NB4 (cell line): Measurements from ENCODE around the gene UNC5A.

Source experiments
- DNase-seq: peaks from one replicate; pipeline ENCODE4 v3.0.0; 2010; ENCODE audit warnings: low read depth
- H3K4me3 ChIP-seq: one replicate; pipeline ENCODE4 v1.5.1; 2011; ENCODE audit warnings: mild to moderate bottlenecking, low read depth, low read length, moderate library complexity
- CTCF ChIP-seq: IDR thresholded peaks from one replicate; pipeline ENCODE4 v1.5.1; 2012; ENCODE audit warnings: low read depth, low read length
- MAX ChIP-seq: IDR thresholded peaks from 2 replicates; pipeline ENCODE4 v1.6.1; 2011; ENCODE audit warnings: low read depth, low read length
- MYC ChIP-seq: IDR thresholded peaks from 2 replicates; pipeline ENCODE4 v1.6.1; 2011; ENCODE audit warnings: low read depth, low read length
- POLR2A ChIP-seq: IDR thresholded peaks from 2 replicates; pipeline ENCODE4 v1.6.1; 2011; ENCODE audit warnings: mild to moderate bottlenecking; ENCODE audit not compliant: insufficient read length; ENCODE audit errors: extremely low read depth

Gene UNC5A

GRCh38 chr5:176816791-176817347 lies 6.5 kb downstream of the UNC5A start:
- H3K4me3 ChIP-seq: no peak overlapping the region
- no peak for TF ChIP-seq MAX
- no peak for TF ChIP-seq CTCF
- TF ChIP-seq POLR2A: no peak
- no peak for TF ChIP-seq MYC
- DNase-seq: no peak

GRCh38 chr5:176817369-176817840 lies 7.0 kb downstream of the UNC5A start:
- DNase-seq: no peak
- no peak overlapping the region for H3K4me3 ChIP-seq

GRCh38 chr5:176817841-176818377 lies 7.5 kb downstream of the UNC5A start:
- no peak overlapping the region for H3K4me3 ChIP-seq
- peak; percentile 40 for DNase-seq
- TF ChIP-seq MAX (no peak), CTCF (peak; percentile 36)

More at GRCh38 chr5:176817369-176817840, 7.0 kb downstream of the UNC5A start:
- TF ChIP-seq MAX (no peak), CTCF (no peak), MYC (no peak), POLR2A (no peak)

GRCh38 chr5:176818391-176819098 lies 8.2 kb downstream of the UNC5A start:
- peak; percentile 31 for DNase-seq
- no peak overlapping the region for H3K4me3 ChIP-seq
- no peak for TF ChIP-seq MAX
- TF ChIP-seq POLR2A: no peak
- no peak for TF ChIP-seq CTCF
- TF ChIP-seq MYC: no peak

GRCh38 chr5:176819476-176819875 lies 9.1 kb downstream of the UNC5A start:
- no peak overlapping the region for H3K4me3 ChIP-seq
- DNase-seq: peak; percentile 22
- TF ChIP-seq CTCF (no peak), MAX (no peak)

GRCh38 chr5:176820937-176821336 lies 10.6 kb downstream of the UNC5A start:
- no peak for DNase-seq
- TF ChIP-seq MYC (no peak), POLR2A (no peak), CTCF (no peak), MAX (no peak)
- no peak overlapping the region for H3K4me3 ChIP-seq
